OCI-LY3 (cell line): ENCODE data around the gene RPH3AL.

Source experiments
- EZH2phosphoT487 ChIP-seq: fragments of 200-600 bp; shearing (Covaris generic); IDR thresholded peaks from 2 replicates; pipeline ENCODE4 v1.6.1; 2018; ENCODE audit warnings: antibody characterized with exemption, mixed run types, low read depth
- TF ChIP-seq, protein P1 (sequence below): fragments of 200-600, 300-600 bp; sonication (generic); IDR thresholded peaks from 2 replicates; pipeline ENCODE4 v1.5.1; 2014; ENCODE audit warnings: antibody characterized with exemption, low read length, low read depth

DNA sequence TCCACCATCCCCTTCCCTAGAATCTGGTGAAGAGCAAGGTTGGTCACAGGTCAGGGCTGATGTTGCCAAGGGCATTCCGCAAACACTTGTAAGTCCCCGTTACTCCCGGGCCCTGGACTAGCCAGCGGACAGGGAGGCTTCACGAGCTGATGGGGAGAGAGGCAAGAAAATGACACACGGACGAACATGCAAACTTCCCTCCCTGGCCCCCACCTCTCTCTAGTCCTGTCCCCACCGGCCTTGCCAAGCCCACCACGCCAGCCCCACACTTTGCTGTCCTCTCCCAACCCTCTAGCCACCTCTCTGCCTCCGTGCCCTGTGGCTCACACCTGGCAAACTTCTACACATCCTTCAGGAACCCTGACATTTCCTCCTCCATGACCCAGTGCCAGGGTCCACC, 54.8 kb downstream of the RPH3AL start:
- TF ChIP-seq, protein P1, sequence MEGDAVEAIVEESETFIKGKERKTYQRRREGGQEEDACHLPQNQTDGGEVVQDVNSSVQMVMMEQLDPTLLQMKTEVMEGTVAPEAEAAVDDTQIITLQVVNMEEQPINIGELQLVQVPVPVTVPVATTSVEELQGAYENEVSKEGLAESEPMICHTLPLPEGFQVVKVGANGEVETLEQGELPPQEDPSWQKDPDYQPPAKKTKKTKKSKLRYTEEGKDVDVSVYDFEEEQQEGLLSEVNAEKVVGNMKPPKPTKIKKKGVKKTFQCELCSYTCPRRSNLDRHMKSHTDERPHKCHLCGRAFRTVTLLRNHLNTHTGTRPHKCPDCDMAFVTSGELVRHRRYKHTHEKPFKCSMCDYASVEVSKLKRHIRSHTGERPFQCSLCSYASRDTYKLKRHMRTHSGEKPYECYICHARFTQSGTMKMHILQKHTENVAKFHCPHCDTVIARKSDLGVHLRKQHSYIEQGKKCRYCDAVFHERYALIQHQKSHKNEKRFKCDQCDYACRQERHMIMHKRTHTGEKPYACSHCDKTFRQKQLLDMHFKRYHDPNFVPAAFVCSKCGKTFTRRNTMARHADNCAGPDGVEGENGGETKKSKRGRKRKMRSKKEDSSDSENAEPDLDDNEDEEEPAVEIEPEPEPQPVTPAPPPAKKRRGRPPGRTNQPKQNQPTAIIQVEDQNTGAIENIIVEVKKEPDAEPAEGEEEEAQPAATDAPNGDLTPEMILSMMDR, result no peak
- TF ChIP-seq EZH2phosphoT487, result no peak
